ENCODE measurements around the gene NUDT22. TPM values are rescaled to one million over a fixed set of nuclear protein-coding genes. Genes with fewer than 3 reads are reported as not detected.

NUDT22 gene
- total and polyA plus RNA-seq, 2 of the 8 experiments (the other 6 are each of a cell fraction or from before 2014, with no cell fraction given), result 43.4 to 69.0 TPM

DNA sequence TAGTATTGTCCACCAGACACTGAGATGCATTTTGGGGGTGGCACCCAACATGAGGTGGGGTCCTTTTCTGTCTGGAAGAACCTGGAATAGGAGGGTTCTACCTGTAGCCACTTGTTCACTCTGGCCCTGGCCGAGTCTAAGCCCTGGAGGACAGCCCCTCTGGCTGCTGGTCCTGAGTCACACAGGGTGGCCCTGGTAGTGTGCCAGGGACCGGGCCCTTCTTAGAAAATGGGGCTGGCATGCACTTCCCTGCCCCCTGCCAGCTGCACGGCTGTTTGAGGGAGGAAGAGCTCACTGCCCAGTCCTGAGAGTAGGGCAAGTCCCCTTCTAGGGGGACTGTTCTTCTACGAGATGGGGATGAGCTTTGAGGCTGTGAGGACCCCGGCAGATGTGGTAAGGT is 27.4 kb downstream of the NUDT22 start:
- 0 out of 2 replicates have a peak overlapping the region, but pooled peaks have one; percentile 54 for H2AK5ac ChIP-seq (ENCODE audit: low read depth, low read length)
- H2BK120ac ChIP-seq (replicated peaks; ENCODE audit: low read depth, low read length), result no peak overlapping the region
- no peak overlapping the region for H4K5ac ChIP-seq (ENCODE audit: insufficient read length, low read depth, low read length)
- POLR2A ChIA-PET (ENCODE audit: partially characterized antibody), result interaction anchor here (0.7 to 7.1 kb wide), 3 partner anchors 9 to 13 kb away, joined by 3 to 101 read pairs (median 36); partner anchors contain the start of genes FKBP2 and PPP1R14B
- H3K9ac ChIP-seq (replicated peaks in 1 of 4; ENCODE audit: extremely low read depth in 1 of 4, low read depth in 3 of 4, low read length in 3 of 4), result no peak overlapping the region
- peaks cover 9 to 22% of the 10 kb centered on the region in 2 experiments for H4K20me1 ChIP-seq (replicated peaks in 1 of 2; ENCODE audit: control insufficient read depth in 1 of 2, insufficient read depth in 2 of 2, low read length in 2 of 2)
- H2BK5ac ChIP-seq (ENCODE audit: low read depth, low read length), result no peak overlapping the region
- 88% methylated on average over 5 of the region's 5 CpGs; no CpG with 5 or more reads in 1 of the 2 experiments for WGBS, 2 experiments (ENCODE audit: extremely low coverage in 1 of 2, insufficient coverage in 1 of 2, insufficient read length in 1 of 2, insufficient replicate concordance in 2 of 2, low coverage in 1 of 2, low lambda C conversion rate in 2 of 2, missing lambda C conversion rate in 1 of 2)
- H3K4ac ChIP-seq (replicated peaks; ENCODE audit: insufficient read length, low read depth, low read length), result no peak overlapping the region
- no peak overlapping the region for H3K56ac ChIP-seq (replicated peaks; ENCODE audit: insufficient read length, low read depth, low read length)
- H3K27me3 ChIP-seq (replicated peaks in 1 of 4; ENCODE audit: control insufficient read depth in 3 of 4, extremely low read depth in 1 of 4, insufficient read depth in 3 of 4, low read length in 3 of 4), result no peaks in the 10 kb centered on the region
- H3K18ac ChIP-seq (ENCODE audit: extremely low read depth, low read length), result no peak overlapping the region
- no peak overlapping the region for H2BK15ac ChIP-seq (ENCODE audit: low read length)
- no peak overlapping the region for H3K23ac ChIP-seq (ENCODE audit: insufficient read length)
- H2BK12ac ChIP-seq (ENCODE audit: low read depth, low read length), result 0 out of 2 replicates have a peak overlapping the region, but pooled peaks have one; percentile 60
- no peaks in the 10 kb centered on the region for H3K9me3 ChIP-seq (ENCODE audit: insufficient read depth in 2 of 2, low read depth in 1 of 2, low read length in 1 of 2)
- CTCF ChIA-PET (ENCODE audit: partially characterized antibody), result interaction anchor here (0.8 to 5.9 kb wide), 7 partner anchors 11 to 102 kb away, joined by 3 to 62 read pairs (median 4); no protein-coding TSS in a partner anchor
- no peak overlapping the region for H3K14ac ChIP-seq (ENCODE audit: insufficient read length)
- peaks cover 2% of the 10 kb centered on the region; the same call in 1 of the 2 replicates for H3K79me1 ChIP-seq (ENCODE audit: low read depth, low read length)
- no peak overlapping the region; the same call in 1 of the 2 replicates for H2BK20ac ChIP-seq (ENCODE audit: low read length)
- no peak for DNase-seq (ENCODE audit: low read depth in 1 of 2, low spot score in 2 of 2)
- H3K79me2 ChIP-seq (ENCODE audit: control insufficient read depth in 1 of 2, insufficient read depth in 2 of 2, low read length in 2 of 2), result peaks cover 0 to 23% of the 10 kb centered on the region in 2 experiments; a peak in 1 of 4 replicates
- no peak for FAIRE-seq
- peak overlapping the region in 1 of 2 experiments; percentile 73; a peak in 2 of 4 replicates for H3K4me2 ChIP-seq (ENCODE audit: insufficient read depth in 1 of 2, low read depth in 2 of 2, low read length in 2 of 2)
- peaks cover 10% of the 10 kb centered on the region; the same call in 1 of the 2 replicates for H3K23me2 ChIP-seq (ENCODE audit: low read depth, low read length)
- H3K27ac ChIP-seq (ENCODE audit: low read depth, low read length), result no peak overlapping the region
- peaks cover 0 to 31% (median 26%) of the 10 kb centered on the region in 4 experiments; a peak in 6 of 7 replicates for H3K4me1 ChIP-seq (replicated peaks in 1 of 4; ENCODE audit: control insufficient read depth in 3 of 4, insufficient read depth in 4 of 4, low read length in 3 of 4)
- no peak overlapping the region for H4K8ac ChIP-seq (ENCODE audit: extremely low read depth, insufficient read depth, low read length)
- no peak overlapping the region for H2AFZ ChIP-seq (ENCODE audit: low read length)
- no peak overlapping the region for H4K91ac ChIP-seq (replicated peaks; ENCODE audit: insufficient read length, low read length)
- no peak overlapping the region; a peak in 1 of 8 replicates for H3K4me3 ChIP-seq (ENCODE audit: extremely low read depth in 1 of 4, insufficient read depth in 2 of 4, low read depth in 3 of 4, low read length in 4 of 4)
- H3K36me3 ChIP-seq (ENCODE audit: control insufficient read depth in 2 of 4, insufficient read depth in 4 of 4, low read length in 3 of 4), result peaks cover 9 to 35% (median 18%) of the 10 kb centered on the region in 4 experiments
- TF ChIP-seq RXRA (IDR thresholded peaks at IDR 0.05; ENCODE audit: insufficient read depth, low read depth, low read length) (no peak), JUN (IDR thresholded peaks at IDR 0.05; ENCODE audit: low read depth, low read length) (no peak), RBBP5 (IDR thresholded peaks at IDR 0.05; ENCODE audit: borderline replicate concordance, low read depth, low read length) (no peak), EP300 (IDR thresholded peaks at IDR 0.05; ENCODE audit: borderline replicate concordance in 1 of 2, low read depth in 2 of 2, low read length in 2 of 2) (no peak), FOSL1 (IDR thresholded peaks at IDR 0.05; ENCODE audit: insufficient read depth, low read depth, low read length) (no peak), EZH2 (IDR thresholded peaks at IDR 0.05; ENCODE audit: low read depth, low read length, severe bottlenecking) (no peak), CHD1 (IDR thresholded peaks at IDR 0.05; ENCODE audit: low read depth, low read length) (no peak), GABPA (IDR thresholded peaks at IDR 0.05; ENCODE audit: borderline replicate concordance, insufficient read depth, low read length) (no peak), SP2 (IDR thresholded peaks at IDR 0.05; ENCODE audit: low read length) (no peak)
- TF ChIP-seq, protein P1, sequence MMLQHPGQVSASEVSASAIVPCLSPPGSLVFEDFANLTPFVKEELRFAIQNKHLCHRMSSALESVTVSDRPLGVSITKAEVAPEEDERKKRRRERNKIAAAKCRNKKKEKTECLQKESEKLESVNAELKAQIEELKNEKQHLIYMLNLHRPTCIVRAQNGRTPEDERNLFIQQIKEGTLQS (IDR thresholded peaks at IDR 0.05; ENCODE audit: insufficient read depth, low read depth, low read length), result no peak
- TF ChIP-seq, protein P2, sequence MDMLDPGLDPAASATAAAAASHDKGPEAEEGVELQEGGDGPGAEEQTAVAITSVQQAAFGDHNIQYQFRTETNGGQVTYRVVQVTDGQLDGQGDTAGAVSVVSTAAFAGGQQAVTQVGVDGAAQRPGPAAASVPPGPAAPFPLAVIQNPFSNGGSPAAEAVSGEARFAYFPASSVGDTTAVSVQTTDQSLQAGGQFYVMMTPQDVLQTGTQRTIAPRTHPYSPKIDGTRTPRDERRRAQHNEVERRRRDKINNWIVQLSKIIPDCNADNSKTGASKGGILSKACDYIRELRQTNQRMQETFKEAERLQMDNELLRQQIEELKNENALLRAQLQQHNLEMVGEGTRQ (IDR thresholded peaks at IDR 0.05; ENCODE audit: low read length), result no peak

Measured in H1 (cell line).